Epithelial cell of proximal tubule (primary cell): ENCODE data around the gene CCM2. TPM values are rescaled to one million over a fixed set of nuclear protein-coding genes. Genes with fewer than 3 reads are reported as not detected.

Source experiments
- DNase-seq: peaks from one replicate; pipeline ENCODE4 v3.0.0-alpha.2; 2011; ENCODE audit warnings: low read depth
- H3K4me3 ChIP-seq: 2 replicates; pipeline ENCODE4 v1.5.1; 2011; ENCODE audit warnings: low read depth, mild to moderate bottlenecking, low read length
- total RNA-seq: library from RNA; depleted of rRNA; stranded (reverse); fragments of >200 nt; gene quantifications from 2 replicates; pipeline ENCODE4 v1.2.3, GENCODE V29; 2015
- TF ChIP-seq, protein P1 (sequence below): conservative IDR thresholded peaks from 2 replicates; pipeline ENCODE4 v1.5.1; 2012; ENCODE audit warnings: low read depth, mild to moderate bottlenecking, low read length

Gene CCM2
- total RNA-seq, 1 donor from 2014 or later: 49.2 TPM

DNA sequence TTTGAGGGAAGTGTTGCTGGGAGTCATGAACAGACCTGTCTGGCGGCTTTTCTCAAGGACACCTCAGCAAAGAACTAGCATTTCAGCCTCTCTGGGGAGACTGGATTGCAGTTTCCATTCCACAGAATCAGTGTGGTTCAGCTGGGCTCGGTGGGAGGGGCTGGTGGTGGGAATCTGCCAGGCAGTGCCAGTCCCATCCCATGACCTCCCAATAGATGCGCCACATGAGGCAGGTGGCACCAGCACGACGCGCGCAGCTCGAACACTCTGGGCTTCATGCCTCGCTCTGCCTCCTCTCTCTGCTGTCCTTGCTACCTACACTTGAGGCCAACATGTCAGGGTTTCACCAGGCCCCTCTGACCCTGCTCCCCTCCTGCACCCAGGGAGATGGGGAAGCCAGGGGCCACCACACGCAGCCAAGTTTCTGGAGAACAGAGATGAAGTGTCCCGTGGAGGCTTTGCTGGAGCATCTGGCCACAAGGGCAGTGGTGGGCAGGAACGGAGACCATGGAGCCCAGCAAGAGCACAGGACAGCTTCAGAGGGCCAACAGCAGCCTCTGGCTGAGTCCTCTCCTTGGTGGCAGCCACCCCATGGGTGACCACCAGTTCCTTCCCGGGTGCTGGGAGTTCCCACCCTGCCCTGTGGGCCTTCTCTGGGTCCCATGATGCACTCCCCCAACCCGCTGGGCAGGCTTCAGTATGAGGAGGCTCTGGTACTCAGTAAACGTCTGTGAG, 86.5 kb downstream of the CCM2 start:
- no peak for DNase-seq
- TF ChIP-seq, protein P1, sequence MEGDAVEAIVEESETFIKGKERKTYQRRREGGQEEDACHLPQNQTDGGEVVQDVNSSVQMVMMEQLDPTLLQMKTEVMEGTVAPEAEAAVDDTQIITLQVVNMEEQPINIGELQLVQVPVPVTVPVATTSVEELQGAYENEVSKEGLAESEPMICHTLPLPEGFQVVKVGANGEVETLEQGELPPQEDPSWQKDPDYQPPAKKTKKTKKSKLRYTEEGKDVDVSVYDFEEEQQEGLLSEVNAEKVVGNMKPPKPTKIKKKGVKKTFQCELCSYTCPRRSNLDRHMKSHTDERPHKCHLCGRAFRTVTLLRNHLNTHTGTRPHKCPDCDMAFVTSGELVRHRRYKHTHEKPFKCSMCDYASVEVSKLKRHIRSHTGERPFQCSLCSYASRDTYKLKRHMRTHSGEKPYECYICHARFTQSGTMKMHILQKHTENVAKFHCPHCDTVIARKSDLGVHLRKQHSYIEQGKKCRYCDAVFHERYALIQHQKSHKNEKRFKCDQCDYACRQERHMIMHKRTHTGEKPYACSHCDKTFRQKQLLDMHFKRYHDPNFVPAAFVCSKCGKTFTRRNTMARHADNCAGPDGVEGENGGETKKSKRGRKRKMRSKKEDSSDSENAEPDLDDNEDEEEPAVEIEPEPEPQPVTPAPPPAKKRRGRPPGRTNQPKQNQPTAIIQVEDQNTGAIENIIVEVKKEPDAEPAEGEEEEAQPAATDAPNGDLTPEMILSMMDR: no peak

GRCh38 chr7:45087301-45088145, 87.5 kb downstream of the CCM2 start:
- no peak overlapping the region for H3K4me3 ChIP-seq
- TF ChIP-seq, protein P1: no peak
- DNase-seq: no peak

More for the DNA sequence above, 86.5 kb downstream of the CCM2 start:
- no peak overlapping the region for H3K4me3 ChIP-seq

- no peak overlapping the region for H3K4me3 ChIP-seq
- TF ChIP-seq, protein P1: no peak
Observed at GRCh38 chr7:45088146-45088701, 88.2 kb downstream of the CCM2 start.

GRCh38 chr7:45088821-45089340, 88.9 kb downstream of the CCM2 start, which contains the start of gene NACAD:
TSS of gene NACAD (minus strand) at chr7:45088969. CDS start at chr7:45088894, 75 bp downstream.
- DNase-seq: no peak
- TF ChIP-seq, protein P1: no peak
- peak within 1 kb of the TSS; percentile 49 for H3K4me3 ChIP-seq

More at GRCh38 chr7:45088146-45088701, 88.2 kb downstream of the CCM2 start:
- DNase-seq: no peak

DNA sequence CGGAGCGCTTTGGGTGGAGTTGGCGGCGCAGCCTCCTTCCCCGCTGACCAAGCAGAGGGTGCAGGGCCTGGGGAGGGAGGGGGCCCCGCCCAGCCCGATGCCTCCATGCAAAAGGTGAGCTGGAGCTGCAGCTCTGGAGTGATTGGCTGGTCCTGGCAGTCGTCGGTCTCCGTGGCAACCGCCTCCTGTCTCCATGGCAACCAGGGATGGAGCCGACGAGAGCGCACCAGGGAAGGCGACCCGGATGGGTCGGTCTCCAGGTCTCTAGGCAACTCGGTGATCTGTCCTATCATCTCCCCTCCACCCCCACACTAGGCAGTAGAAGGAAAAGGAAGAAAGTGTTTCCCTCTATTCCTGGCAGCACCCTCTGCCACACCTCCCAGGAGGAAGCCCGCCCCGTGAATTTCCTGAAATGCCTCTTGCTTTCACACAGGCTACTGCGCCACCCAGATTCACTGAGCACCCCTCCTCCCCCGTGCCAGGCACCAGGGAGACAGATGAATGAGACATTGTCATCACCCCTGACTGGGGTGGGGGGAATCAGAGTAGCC, 89.4 kb downstream of the CCM2 start:
- TF ChIP-seq, protein P1: no peak
- H3K4me3 ChIP-seq: peak overlapping the region; percentile 49
- DNase-seq: no peak

GRCh38 chr7:45092100-45092930, 92.3 kb downstream of the CCM2 start:
- TF ChIP-seq, protein P1: no peak
- H3K4me3 ChIP-seq: no peak overlapping the region
- no peak for DNase-seq
